Measurements from ENCODE around the gene RANBP1. TPM values are rescaled to one million over a fixed set of nuclear protein-coding genes. Genes with fewer than 3 reads are reported as not detected.

The RANBP1 gene
- total RNA-seq, 4 donors from 2014 or later: 79.4 to 147 (median 120) TPM

- Histone ChIP-seq H3K9me3 (no peaks in the 10 kb centered on the region), H3K27me3 (no peaks in the 10 kb centered on the region), H3K27ac (no peak overlapping the region), H3K4me1 (no peaks in the 10 kb centered on the region), H3K4me3 (no peak overlapping the region), H3K36me3 (no peaks in the 10 kb centered on the region)
- no peak for TF ChIP-seq POLR2A (IDR thresholded peaks at IDR 0.05)
- TF ChIP-seq CTCF (IDR thresholded peaks at IDR 0.05 in 4 of 5, conservative IDR thresholded peaks at IDR 0.05 in 1 of 5): no peak
- DNase-seq (no peak), ATAC-seq (no peak)
- intact Hi-C loops (cut with DNase I; ENCODE audit: low total_unique reads): loop anchor here (10.0 kb wide), 1 partner anchor 68 kb away; no protein-coding TSS in a partner anchor
- in situ Hi-C loops (cut with MboI; ENCODE audit: low sequenced_read_pairs in 4 of 4): no loop called here
These were observed 60.6 kb downstream of the RANBP1 start for GRCh38 chr22:20176421-20177085.

MicroRNAs encoded within 50 kb of the gene (microRNA counts, 767-probe panel; counts per million panel counts)
- 356 to 448 counts per million in 2 donors for microRNA hsa-miR-1306-3p

Small RNA genes lying within 50 kb of the gene (microRNA-seq; reads per million reads assigned to microRNA genes)
- 0 reads per million in 2 donors for gene MIR6816 (ENCODE audit: borderline replicate concordance in 2 of 2)

Other genes starting within 250 kb of the RANBP1 start
- 100 to 1,000 TPM; 154 to 255 (median 223) TPM for gene COMT, start 174.3 kb upstream of the RANBP1 start, total RNA-seq
- gene TXNRD2, start 174.3 kb upstream of the RANBP1 start, total RNA-seq: 10 to 100 TPM in 3 of 4 donors, 1 to 10 TPM in 1; 9.0 to 18.0 (median 14.4) TPM
- gene ARVCF, start 99.3 kb upstream of the RANBP1 start, total RNA-seq: 10 to 100 TPM in 3 of 4 donors, 1 to 10 TPM in 1; 6.9 to 19.6 (median 18.0) TPM
- gene TANGO2, start 95.0 kb upstream of the RANBP1 start, total RNA-seq: 100 to 1,000 TPM in 1 of 4 donors, 10 to 100 TPM in 3; 43.0 to 115 (median 52.5) TPM
- gene DGCR8, start 35.9 kb upstream of the RANBP1 start, total RNA-seq: 10 to 100 TPM in 2 of 4 donors, 1 to 10 TPM in 2; 5.2 to 16.5 (median 11.2) TPM
- gene TRMT2A, start 1.1 kb downstream of the RANBP1 start, total RNA-seq: 10 to 100 TPM; 16.9 to 38.0 (median 28.2) TPM
- gene ZDHHC8, start 15.7 kb downstream of the RANBP1 start, total RNA-seq: 10 to 100 TPM in 3 of 4 donors, 1 to 10 TPM in 1; 7.3 to 15.8 (median 12.8) TPM
- 1 to 10 TPM in 1 of 4 donors, under 1 TPM in 1, not detected in 2; 0.82 to 3.5 TPM for gene CCDC188, start 35.0 kb downstream of the RANBP1 start, total RNA-seq
- gene RTN4R, start 152.2 kb downstream of the RANBP1 start, total RNA-seq: under 1 TPM in 2 of 4 donors, not detected in 2; 0.29 to 0.75 TPM
- gene DGCR6L, start 204.0 kb downstream of the RANBP1 start, total RNA-seq: 100 to 1,000 TPM in 1 of 4 donors, 10 to 100 TPM in 3; 43.5 to 105 (median 67.5) TPM

All from gastrocnemius medialis (tissue), 4 donors.